ENCODE measurements around the gene MRPS17.
"Not testable (repeated sequence)": the region's sequence is repeated elsewhere in the genome, so short reads cannot be mapped to it uniquely, and the experiment has no call there.

The MRPS17 gene

GRCh38 chr7:55951637-55952351 is at the start of gene MRPS17:
TSS of gene MRPS17 (plus strand) at chr7:55951877. CDS start at chr7:55953196, 1,319 bp downstream.
- DNase-seq (ENCODE audit: low read depth in 2 of 2), result peak; percentile 88 to 90

GRCh38 chr7:55903985-55904759 is 47.5 kb upstream of the MRPS17 start:
- no peak for DNase-seq (ENCODE audit: low read depth in 2 of 2)

GRCh38 chr7:55912748-55913158 is 38.9 kb upstream of the MRPS17 start:
- no peak for DNase-seq (ENCODE audit: low read depth in 2 of 2)

- DNase-seq (ENCODE audit: low read depth in 2 of 2), result no peak
Observed at GRCh38 chr7:55917771-55918170, 33.9 kb upstream of the MRPS17 start.

GRCh38 chr7:55928006-55928767 is 23.5 kb upstream of the MRPS17 start:
- no peak for DNase-seq (ENCODE audit: low read depth in 2 of 2)

GRCh38 chr7:55931421-55932151 is 20.1 kb upstream of the MRPS17 start:
- DNase-seq (ENCODE audit: low read depth in 2 of 2), result no peak

GRCh38 chr7:55939514-55940123 is 12.1 kb upstream of the MRPS17 start:
- DNase-seq (ENCODE audit: low read depth in 2 of 2), result no peak

GRCh38 chr7:55946545-55946944 is 5.1 kb upstream of the MRPS17 start:
- no peak for DNase-seq (ENCODE audit: low read depth in 2 of 2)

GRCh38 chr7:55952352-55952671 is 635 bp downstream of the MRPS17 start:
- DNase-seq (ENCODE audit: low read depth in 2 of 2), result not testable (repeated sequence)

GRCh38 chr7:55953707-55954475 is 2.2 kb downstream of the MRPS17 start:
- no peak for DNase-seq (ENCODE audit: low read depth in 2 of 2)

- DNase-seq (ENCODE audit: low read depth in 2 of 2), result no peak
Observed at GRCh38 chr7:55957190-55957589, 5.5 kb downstream of the MRPS17 start.

- no peak for DNase-seq (ENCODE audit: low read depth in 2 of 2)
Observed at GRCh38 chr7:55962014-55962413, 10.3 kb downstream of the MRPS17 start.

- no peak for DNase-seq (ENCODE audit: low read depth in 2 of 2)
Observed at GRCh38 chr7:55963584-55964168, 12.0 kb downstream of the MRPS17 start.

GRCh38 chr7:55964261-55965099 is 12.8 kb downstream of the MRPS17 start, which contains the start of gene NIPSNAP2:
TSS of gene NIPSNAP2 (plus strand) at chr7:55964585. CDS start at chr7:55964610, 25 bp downstream.
- peak; percentile 38 to 41 for DNase-seq (ENCODE audit: low read depth in 2 of 2)

GRCh38 chr7:55965100-55965470 is 13.4 kb downstream of the MRPS17 start:
- DNase-seq (ENCODE audit: low read depth in 2 of 2), result no peak

- no peak for DNase-seq (ENCODE audit: low read depth in 2 of 2)
Observed at GRCh38 chr7:55965805-55966421, 14.2 kb downstream of the MRPS17 start.

- no peak for DNase-seq (ENCODE audit: low read depth in 2 of 2)
Observed at GRCh38 chr7:55966851-55967250, 15.2 kb downstream of the MRPS17 start.

- no peak for DNase-seq (ENCODE audit: low read depth in 2 of 2)
Observed at GRCh38 chr7:55969391-55969790, 17.7 kb downstream of the MRPS17 start.

- no peak for DNase-seq (ENCODE audit: low read depth in 2 of 2)
Observed at GRCh38 chr7:55970561-55970960, 18.9 kb downstream of the MRPS17 start.

Data from stimulated activated CD8-positive, alpha-beta memory T cell treated with anti-CD3 and anti-CD28 coated beads, Interleukin-15, amount 100 ng/mL, for 48 hours (primary cell).